Ovary (tissue), 9 donors: ENCODE data around the gene IGF2BP2. TPM values are rescaled to one million over a fixed set of nuclear protein-coding genes. Genes with fewer than 3 reads are reported as not detected.
A peak's percentile ranks its signal among the peaks of the same experiment; 100 is the strongest.
"Not testable (repeated sequence)": the region's sequence is repeated elsewhere in the genome, so short reads cannot be mapped to it uniquely, and the experiment has no call there.

ENCODE experiments used
- DNase-seq, 5 donors: peaks; one replicate each; pipeline ENCODE4 v3.0.0-alpha.2; 2019 to 2020
- H3K27ac ChIP-seq, 2 donors: fragments of 200-600 bp; one replicate each; pipeline versions ENCODE4 v1.5.1 to v1.8.0; 2019 to 2022
- H3K27me3 ChIP-seq: fragments of 200-600 bp; one replicate; pipeline ENCODE4 v1.8.0; 2022
- H3K36me3 ChIP-seq: fragments of 200-600 bp; sonication (generic); one replicate; pipeline ENCODE4 v1.5.1; 2019
- H3K4me1 ChIP-seq: one replicate; pipeline ENCODE4 v1.8.1; 2013; ENCODE audit warnings: mild to moderate bottlenecking, moderate library complexity; ENCODE audit not compliant: insufficient read depth
- H3K4me3 ChIP-seq: fragments of 200-600 bp; sonication (generic); one replicate; pipeline ENCODE4 v1.5.1; 2017
- H3K9me3 ChIP-seq, 2 donors: fragments of 200-600 bp in 1 of 2; sonication (generic) in 1 of 2; one replicate each; pipeline versions ENCODE4 v1.5.1 to v1.8.1; 2013 to 2019; ENCODE audit warnings: mild to moderate bottlenecking in 1 of 2, moderate library complexity in 1 of 2
- EP300 ChIP-seq: sonication (generic); formaldehyde crosslinking; IDR thresholded peaks from one replicate; pipeline ENCODE4 v1.6.1; 2017; ENCODE audit warnings: antibody characterized with exemption
- POLR2A ChIP-seq: fragments of 450-650 bp; IDR thresholded peaks from one replicate; pipeline ENCODE4 v1.6.1; 2017; ENCODE audit warnings: antibody characterized with exemption, mild to moderate bottlenecking, moderate library complexity
- WGBS, 3 donors: extraction: QIAGEN DNeasy Blood & Tissue Kit in 1 of 3; methylation state at CpG; one replicate each; pipeline versions ENCODE4 v1.1.5 to v1.1.7; 2013 to 2017; 5-methylcytosine and 5-hydroxymethylcytosine counted together
- intact Hi-C, 4 donors: fragments of 100-400 bp; cut with DNase I; formaldehyde crosslinking; loops; one replicate each; pipeline versions ENCODE4 v1.11.0 to v1.15.1; 2022 to 2023
- polyA plus RNA-seq, 2 donors: library from polyadenylated mRNA; stranded (reverse); fragments of 200-250 nt in 1 of 2; fragments of 350-450 nt in 1 of 2; fragmentation: Illumina TruSeq in 1 of 2; extraction: RNeasy Lipid Tissue Mini Kit (QIAGEN cat#74804) in 1 of 2; gene quantifications; one replicate each; pipeline ENCODE4 v1.2.3, GENCODE V29; 2013 to 2014
- total RNA-seq, 7 donors: library from RNA; depleted of rRNA in 2 of 7; stranded (reverse); fragments of >200 nt in 2 of 7; fragmentation: NEBNext Ultra II Directional in 3 of 7; extraction: Animal tissue kit (Norgen Biotek cat#: 25700) in 3 of 7; gene quantifications; one replicate each; pipeline versions ENCODE4 v1.1.0 to v1.2.4, GENCODE V29; 2016 to 2023
- TF ChIP-seq, protein P1 (sequence below), 3 donors: fragments of 450-650 bp in 2 of 3; fragments of 200-600 bp in 1 of 3; IDR thresholded peaks; one replicate each; pipeline versions ENCODE4 v1.5.1 to v1.8.0; 2016 to 2022; ENCODE audit warnings: antibody characterized with exemption in 3 of 3, mild to moderate bottlenecking in 1 of 3
- donor health status: DM: no; HTN: no; CAD: no; lungs with moderate emphysema.
- donor health status: DM: no; HTN: no; CAD: no.
- donor health status: Bipolar disorder and iron deficiency.
- donor health status: DM: yes; HTN: yes; CAD: no.
- donor health status: DM: no; HTN: no; CAD: no.
- donor health status: DM: yes; HTN: yes; CAD: no.

IGF2BP2 gene
- total and polyA plus RNA-seq, 9 donors = 4.6 to 31.1 (median 13.7) TPM

GRCh38 chr3:185770109-185770508 is 54.7 kb downstream of the IGF2BP2 start:
- H3K36me3 ChIP-seq = no peaks in the 10 kb centered on the region
- H3K27me3 ChIP-seq = no peaks in the 10 kb centered on the region
- no peaks in the 10 kb centered on the region for H3K9me3 ChIP-seq
- H3K4me3 ChIP-seq = no peak overlapping the region
- intact Hi-C loops = loop anchor here in 1 of 4 donors (5.0 kb wide), 1 partner anchor 108 kb away; no protein-coding TSS in a partner anchor
- TF ChIP-seq, protein P1, sequence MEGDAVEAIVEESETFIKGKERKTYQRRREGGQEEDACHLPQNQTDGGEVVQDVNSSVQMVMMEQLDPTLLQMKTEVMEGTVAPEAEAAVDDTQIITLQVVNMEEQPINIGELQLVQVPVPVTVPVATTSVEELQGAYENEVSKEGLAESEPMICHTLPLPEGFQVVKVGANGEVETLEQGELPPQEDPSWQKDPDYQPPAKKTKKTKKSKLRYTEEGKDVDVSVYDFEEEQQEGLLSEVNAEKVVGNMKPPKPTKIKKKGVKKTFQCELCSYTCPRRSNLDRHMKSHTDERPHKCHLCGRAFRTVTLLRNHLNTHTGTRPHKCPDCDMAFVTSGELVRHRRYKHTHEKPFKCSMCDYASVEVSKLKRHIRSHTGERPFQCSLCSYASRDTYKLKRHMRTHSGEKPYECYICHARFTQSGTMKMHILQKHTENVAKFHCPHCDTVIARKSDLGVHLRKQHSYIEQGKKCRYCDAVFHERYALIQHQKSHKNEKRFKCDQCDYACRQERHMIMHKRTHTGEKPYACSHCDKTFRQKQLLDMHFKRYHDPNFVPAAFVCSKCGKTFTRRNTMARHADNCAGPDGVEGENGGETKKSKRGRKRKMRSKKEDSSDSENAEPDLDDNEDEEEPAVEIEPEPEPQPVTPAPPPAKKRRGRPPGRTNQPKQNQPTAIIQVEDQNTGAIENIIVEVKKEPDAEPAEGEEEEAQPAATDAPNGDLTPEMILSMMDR (IDR thresholded peaks at IDR 0.05) = no peak
- TF ChIP-seq POLR2A = no peak
- TF ChIP-seq EP300 = no peak
- DNase-seq = no peak
- peaks cover 2% of the 10 kb centered on the region for H3K4me1 ChIP-seq
- 91 to 93% (median 93%) methylated on average over 8 of the region's 8 CpGs for WGBS, 3 donors
- H3K27ac ChIP-seq = no peak overlapping the region

DNA sequence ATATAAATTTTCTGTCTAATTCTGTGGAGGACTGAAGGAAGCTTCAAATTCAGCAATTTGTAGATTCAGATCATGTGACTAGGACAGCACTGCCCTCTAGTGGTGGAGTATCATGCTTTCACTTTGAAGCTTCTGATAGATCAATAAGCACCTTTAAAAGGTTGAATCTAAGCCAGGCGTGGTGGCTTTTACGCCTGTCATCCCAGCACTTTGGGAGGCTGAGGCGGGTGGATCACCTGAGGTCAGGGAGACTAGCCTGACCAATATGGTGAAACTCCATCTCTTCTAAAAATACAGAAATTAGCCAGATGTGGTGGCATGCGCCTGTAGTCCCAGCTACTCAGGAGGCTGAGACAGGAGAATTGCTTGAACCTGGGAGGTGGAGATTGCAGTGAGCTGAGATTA is 56.3 kb downstream of the IGF2BP2 start:
- not testable (repeated sequence) for H3K4me3 ChIP-seq, H3K9me3 ChIP-seq, H3K36me3 ChIP-seq, H3K27me3 ChIP-seq, H3K27ac ChIP-seq, H3K4me1 ChIP-seq
- 68 to 79% (median 77%) methylated on average over 4 of the region's 4 CpGs for WGBS, 3 donors
- TF ChIP-seq, protein P1 (IDR thresholded peaks at IDR 0.05) = peak in 2 of 3 donors; percentile 37 to 46
- DNase-seq = peak in 2 of 5 donors; percentile 31 to 48
- intact Hi-C loops = loop anchor here in 1 of 4 donors (10.0 kb wide), 1 partner anchor 104 kb away; no protein-coding TSS in a partner anchor

DNA sequence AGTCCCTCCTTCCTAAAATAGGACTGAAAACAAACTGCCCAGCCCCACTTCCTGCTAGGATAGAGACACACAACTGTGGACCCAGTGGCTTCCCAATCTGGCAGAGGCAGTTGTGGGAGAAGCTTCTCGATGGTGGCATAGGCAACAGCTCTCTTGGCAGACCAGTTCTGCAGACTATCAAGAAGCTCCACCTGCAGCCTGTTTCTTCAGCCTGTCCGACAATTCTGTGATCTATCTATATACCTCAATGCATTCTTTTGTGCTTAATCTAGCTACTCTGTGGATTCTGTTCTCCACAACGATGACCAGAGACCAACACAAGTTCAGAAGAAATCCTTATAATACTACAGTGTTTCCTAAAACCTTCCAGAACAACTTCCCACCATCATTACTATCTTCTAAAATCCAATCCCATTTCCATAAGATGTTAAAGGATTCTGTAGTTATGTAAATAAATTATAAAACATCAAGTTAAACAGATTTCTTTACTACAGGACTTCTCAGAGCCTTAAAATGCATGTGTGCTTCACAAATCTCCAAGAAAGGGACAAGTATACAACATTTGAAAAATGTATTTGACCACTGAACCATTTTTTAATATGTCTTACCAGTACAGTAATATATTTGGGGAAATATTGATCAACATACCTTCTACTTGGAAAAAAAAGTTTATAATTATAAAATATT is 57.7 kb downstream of the IGF2BP2 start:
- Histone ChIP-seq H3K27me3 (no peaks in the 10 kb centered on the region), H3K4me3 (no peak overlapping the region), H3K9me3 (no peaks in the 10 kb centered on the region), H3K4me1 (peaks cover 8% of the 10 kb centered on the region), H3K27ac (no peak overlapping the region), H3K36me3 (no peaks in the 10 kb centered on the region)
- DNase-seq = no peak
- TF ChIP-seq POLR2A = no peak
- TF ChIP-seq, protein P1 (IDR thresholded peaks at IDR 0.05) = no peak
- no peak for TF ChIP-seq EP300
- WGBS, 3 donors = 74 to 89% (median 76%) methylated on average over 3 of the region's 3 CpGs
- intact Hi-C loops = loop anchor here in 1 of 4 donors (10.0 kb wide), 1 partner anchor 102 kb away; no protein-coding TSS in a partner anchor

DNA sequence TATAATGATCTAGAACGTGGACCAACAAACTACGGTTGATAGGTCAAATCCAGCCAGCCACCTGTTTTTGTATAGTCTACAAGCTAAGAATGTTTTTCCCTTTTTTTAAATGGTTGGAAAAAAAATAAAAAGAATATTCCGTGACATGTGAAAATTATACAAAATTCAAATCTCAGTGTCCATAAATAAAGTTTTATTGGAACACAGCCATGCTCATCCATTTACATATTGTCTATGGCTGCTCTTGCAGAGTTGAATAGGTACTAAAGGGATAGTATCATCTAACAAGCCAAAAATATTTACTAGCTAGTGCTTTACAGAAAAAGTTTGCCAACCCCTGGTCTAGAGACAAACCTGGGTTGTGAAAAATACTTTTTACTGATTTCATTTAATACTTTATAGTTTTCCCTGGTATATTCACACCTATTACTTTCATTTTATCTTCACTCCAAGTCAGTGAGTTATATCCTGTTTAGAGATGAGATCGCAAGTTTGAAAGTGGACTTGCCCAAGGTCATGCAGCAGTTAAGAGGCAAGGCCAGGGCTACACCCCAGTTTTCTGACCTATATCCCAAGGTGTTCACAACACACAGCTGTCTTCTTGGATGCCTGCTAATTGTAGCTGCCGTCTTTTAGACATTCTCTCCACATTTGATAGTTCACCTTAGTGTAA is 58.4 kb downstream of the IGF2BP2 start:
- no peaks in the 10 kb centered on the region for H3K27me3 ChIP-seq
- TF ChIP-seq POLR2A (no peak), EP300 (no peak)
- TF ChIP-seq, protein P1 (IDR thresholded peaks at IDR 0.05) = no peak
- DNase-seq = no peak
- H3K4me3 ChIP-seq = no peak overlapping the region
- H3K9me3 ChIP-seq = no peaks in the 10 kb centered on the region
- WGBS, 3 donors = 48 to 71% (median 68%) methylated on average over 5 of the region's 5 CpGs
- intact Hi-C loops = loop anchor here in 1 of 4 donors (10.0 kb wide), 1 partner anchor 102 kb away; no protein-coding TSS in a partner anchor
- H3K36me3 ChIP-seq = no peaks in the 10 kb centered on the region
- no peak overlapping the region for H3K27ac ChIP-seq
- peaks cover 8% of the 10 kb centered on the region for H3K4me1 ChIP-seq
